ENCODE results near the gene SNCAIP.

DNA sequence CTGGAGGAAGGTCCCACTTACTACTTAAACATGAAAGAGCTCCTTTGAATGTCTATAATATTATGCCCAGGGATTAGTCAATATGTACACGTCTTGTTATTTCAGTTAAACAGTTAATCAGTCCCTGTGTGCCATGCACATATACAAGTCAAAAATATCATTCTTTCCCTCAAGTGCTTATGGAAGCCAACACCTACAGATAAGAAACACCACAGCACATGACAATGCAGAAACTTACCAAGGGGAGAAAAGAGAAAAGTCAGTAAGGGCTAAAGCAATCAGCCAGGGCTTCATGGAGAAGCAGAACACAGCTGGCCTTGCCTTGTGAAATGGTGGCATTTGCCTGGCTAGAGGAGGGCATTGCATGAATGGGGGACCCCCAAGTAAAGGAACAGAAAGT lies 88.3 kb downstream of the SNCAIP start:
- TF ChIP-seq, protein P1, sequence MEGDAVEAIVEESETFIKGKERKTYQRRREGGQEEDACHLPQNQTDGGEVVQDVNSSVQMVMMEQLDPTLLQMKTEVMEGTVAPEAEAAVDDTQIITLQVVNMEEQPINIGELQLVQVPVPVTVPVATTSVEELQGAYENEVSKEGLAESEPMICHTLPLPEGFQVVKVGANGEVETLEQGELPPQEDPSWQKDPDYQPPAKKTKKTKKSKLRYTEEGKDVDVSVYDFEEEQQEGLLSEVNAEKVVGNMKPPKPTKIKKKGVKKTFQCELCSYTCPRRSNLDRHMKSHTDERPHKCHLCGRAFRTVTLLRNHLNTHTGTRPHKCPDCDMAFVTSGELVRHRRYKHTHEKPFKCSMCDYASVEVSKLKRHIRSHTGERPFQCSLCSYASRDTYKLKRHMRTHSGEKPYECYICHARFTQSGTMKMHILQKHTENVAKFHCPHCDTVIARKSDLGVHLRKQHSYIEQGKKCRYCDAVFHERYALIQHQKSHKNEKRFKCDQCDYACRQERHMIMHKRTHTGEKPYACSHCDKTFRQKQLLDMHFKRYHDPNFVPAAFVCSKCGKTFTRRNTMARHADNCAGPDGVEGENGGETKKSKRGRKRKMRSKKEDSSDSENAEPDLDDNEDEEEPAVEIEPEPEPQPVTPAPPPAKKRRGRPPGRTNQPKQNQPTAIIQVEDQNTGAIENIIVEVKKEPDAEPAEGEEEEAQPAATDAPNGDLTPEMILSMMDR (conservative IDR thresholded peaks at IDR 0.05; ENCODE audit: low read depth in 2 of 2) = no peak
- TF ChIP-seq CREB1 (CRISPR knock-in tag; IDR thresholded peaks at IDR 0.05; ENCODE audit: low read depth) (no peak), EZH2 (IDR thresholded peaks at IDR 0.05; ENCODE audit: low read depth, unreplicated experiment) (no peak), POLR2AphosphoS5 (IDR thresholded peaks at IDR 0.05; ENCODE audit: low read depth) (no peak), STAT1 (IDR thresholded peaks at IDR 0.05; ENCODE audit: unreplicated experiment) (no peak), NANOG (IDR thresholded peaks at IDR 0.05; ENCODE audit: borderline replicate concordance) (no peak), ZNF331 (CRISPR knock-in tag; IDR thresholded peaks at IDR 0.05; ENCODE audit: low read depth) (no peak)
- TF ChIP-seq, protein P2, sequence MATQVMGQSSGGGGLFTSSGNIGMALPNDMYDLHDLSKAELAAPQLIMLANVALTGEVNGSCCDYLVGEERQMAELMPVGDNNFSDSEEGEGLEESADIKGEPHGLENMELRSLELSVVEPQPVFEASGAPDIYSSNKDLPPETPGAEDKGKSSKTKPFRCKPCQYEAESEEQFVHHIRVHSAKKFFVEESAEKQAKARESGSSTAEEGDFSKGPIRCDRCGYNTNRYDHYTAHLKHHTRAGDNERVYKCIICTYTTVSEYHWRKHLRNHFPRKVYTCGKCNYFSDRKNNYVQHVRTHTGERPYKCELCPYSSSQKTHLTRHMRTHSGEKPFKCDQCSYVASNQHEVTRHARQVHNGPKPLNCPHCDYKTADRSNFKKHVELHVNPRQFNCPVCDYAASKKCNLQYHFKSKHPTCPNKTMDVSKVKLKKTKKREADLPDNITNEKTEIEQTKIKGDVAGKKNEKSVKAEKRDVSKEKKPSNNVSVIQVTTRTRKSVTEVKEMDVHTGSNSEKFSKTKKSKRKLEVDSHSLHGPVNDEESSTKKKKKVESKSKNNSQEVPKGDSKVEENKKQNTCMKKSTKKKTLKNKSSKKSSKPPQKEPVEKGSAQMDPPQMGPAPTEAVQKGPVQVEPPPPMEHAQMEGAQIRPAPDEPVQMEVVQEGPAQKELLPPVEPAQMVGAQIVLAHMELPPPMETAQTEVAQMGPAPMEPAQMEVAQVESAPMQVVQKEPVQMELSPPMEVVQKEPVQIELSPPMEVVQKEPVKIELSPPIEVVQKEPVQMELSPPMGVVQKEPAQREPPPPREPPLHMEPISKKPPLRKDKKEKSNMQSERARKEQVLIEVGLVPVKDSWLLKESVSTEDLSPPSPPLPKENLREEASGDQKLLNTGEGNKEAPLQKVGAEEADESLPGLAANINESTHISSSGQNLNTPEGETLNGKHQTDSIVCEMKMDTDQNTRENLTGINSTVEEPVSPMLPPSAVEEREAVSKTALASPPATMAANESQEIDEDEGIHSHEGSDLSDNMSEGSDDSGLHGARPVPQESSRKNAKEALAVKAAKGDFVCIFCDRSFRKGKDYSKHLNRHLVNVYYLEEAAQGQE (IDR thresholded peaks at IDR 0.05; ENCODE audit: unreplicated experiment) = no peak

Data from GM23338 (cell line).